Mesendoderm (in vitro differentiated cells): ENCODE measurements around the gene MMP19.

Source experiments
- DNase-seq: peaks from one replicate; pipeline ENCODE4 v3.0.0; 2013
- H2AK5ac ChIP-seq: 2 replicates; pipeline ENCODE4 v1.6.1; 2013; ENCODE audit warnings: low read length, inconsistent platforms
- H2BK120ac ChIP-seq: 2 replicates; pipeline ENCODE4 v1.6.1; 2013; ENCODE audit warnings: low read depth, mild to moderate bottlenecking, low read length, moderate library complexity, mixed read lengths
- H2BK15ac ChIP-seq: replicated peaks from 2 replicates; pipeline ENCODE4 v1.6.1; 2013; ENCODE audit warnings: low read depth, mild to moderate bottlenecking, moderate library complexity
- H2BK5ac ChIP-seq: 2 replicates; pipeline ENCODE4 v1.6.1; 2013; ENCODE audit warnings: low read length, inconsistent platforms
- H3K18ac ChIP-seq: 2 replicates; pipeline ENCODE4 v1.6.1; 2013; ENCODE audit warnings: mild to moderate bottlenecking, low read length, mixed read lengths
- H3K23ac ChIP-seq: one replicate; pipeline ENCODE4 v1.6.1; 2013; ENCODE audit warnings: low read length
- H3K27ac ChIP-seq: 2 replicates; pipeline ENCODE4 v1.5.1; 2013; ENCODE audit warnings: low read depth, mild to moderate bottlenecking, inconsistent platforms, low read length, moderate library complexity
- H3K27me3 ChIP-seq: 2 replicates; pipeline ENCODE4 v1.6.1; 2013; ENCODE audit warnings: low read length, control low read depth, mild to moderate bottlenecking, inconsistent platforms; ENCODE audit not compliant: insufficient read depth, poor library complexity
- H3K36me3 ChIP-seq: 2 replicates; pipeline ENCODE4 v1.6.1; 2013; ENCODE audit warnings: low read length, inconsistent platforms; ENCODE audit not compliant: control insufficient read depth, insufficient read depth
- H3K4ac ChIP-seq: one replicate; pipeline ENCODE4 v1.6.1; 2013; ENCODE audit warnings: low read depth, mild to moderate bottlenecking, low read length, moderate library complexity
- H3K4me1 ChIP-seq: 2 replicates; pipeline ENCODE4 v1.6.1; 2013; ENCODE audit warnings: low read depth, low read length, inconsistent platforms; ENCODE audit not compliant: control insufficient read depth
- H3K4me2 ChIP-seq: 2 replicates; pipeline ENCODE4 v1.6.1; 2013; ENCODE audit warnings: low read length
- H3K4me3 ChIP-seq: 2 replicates; pipeline ENCODE4 v1.5.1; 2013; ENCODE audit warnings: mild to moderate bottlenecking, low read length
- H3K56ac ChIP-seq: one replicate; pipeline ENCODE4 v1.6.1; 2013; ENCODE audit warnings: low read length
- H3K79me1 ChIP-seq: 2 replicates; pipeline ENCODE4 v1.6.1; 2013; ENCODE audit warnings: low read length, inconsistent platforms
- H3K79me2 ChIP-seq: 2 replicates; pipeline ENCODE4 v1.6.1; 2013; ENCODE audit warnings: mild to moderate bottlenecking, low read length; ENCODE audit not compliant: control insufficient read depth, insufficient read depth
- H3K9ac ChIP-seq: 2 replicates; pipeline ENCODE4 v1.6.1; 2013; ENCODE audit warnings: low read length, inconsistent platforms
- H4K5ac ChIP-seq: one replicate; pipeline ENCODE4 v1.6.1; 2013; ENCODE audit warnings: low read length
- H4K8ac ChIP-seq: one replicate; pipeline ENCODE4 v1.6.1; 2013; ENCODE audit warnings: low read depth, mild to moderate bottlenecking, control low read depth, low read length, moderate library complexity
- WGBS: extraction: QIAGEN DNeasy Blood & Tissue Kit; methylation state at CpG from one replicate; pipeline ENCODE4 v1.1.7; 2013; ENCODE audit warnings: low lambda C conversion rate, missing lambda C conversion rate; ENCODE audit not compliant: insufficient coverage; ENCODE audit errors: extremely low coverage; 5-methylcytosine and 5-hydroxymethylcytosine counted together

Gene MMP19

GRCh38 chr12:55827806-55828205 lies 14.9 kb downstream of the MMP19 start:
- no peaks in the 10 kb centered on the region for H3K36me3 ChIP-seq
- H4K5ac ChIP-seq, result no peak overlapping the region
- H3K79me1 ChIP-seq, result peaks cover 8% of the 10 kb centered on the region
- no peak overlapping the region for H3K18ac ChIP-seq
- no peaks in the 10 kb centered on the region for H3K27me3 ChIP-seq
- no peak overlapping the region for H3K27ac ChIP-seq
- no peak overlapping the region for H3K23ac ChIP-seq
- H4K8ac ChIP-seq, result no peak overlapping the region
- H3K4me1 ChIP-seq, result peaks cover 11% of the 10 kb centered on the region
- H3K79me2 ChIP-seq, result peaks cover 21% of the 10 kb centered on the region
- no peak overlapping the region for H3K4ac ChIP-seq
- DNase-seq, result no peak
- H2BK15ac ChIP-seq, result no peak overlapping the region
- no peak overlapping the region for H3K4me3 ChIP-seq
- no CpG with 5 or more reads among the region's 15 CpGs for WGBS
- H2BK5ac ChIP-seq, result no peak overlapping the region
- H3K9ac ChIP-seq, result peak overlapping the region; percentile 53
- H2AK5ac ChIP-seq, result no peak overlapping the region
- peak overlapping the region; percentile 30 for H3K56ac ChIP-seq
- H3K4me2 ChIP-seq, result no peak overlapping the region
- no peak overlapping the region for H2BK120ac ChIP-seq

GRCh38 chr12:55824726-55825125 lies 18.0 kb downstream of the MMP19 start:
- Histone ChIP-seq H3K36me3 (peaks cover 5% of the 10 kb centered on the region), H3K27ac (no peak overlapping the region)

GRCh38 chr12:55823419-55823818 lies 19.3 kb downstream of the MMP19 start:
- Histone ChIP-seq H3K4me1 (peaks cover 4% of the 10 kb centered on the region), H3K4me2 (no peak overlapping the region), H3K56ac (no peak overlapping the region), H3K9ac (no peak overlapping the region), H3K18ac (no peak overlapping the region), H2BK120ac (no peak overlapping the region), H3K36me3 (peaks cover 7% of the 10 kb centered on the region), H3K79me1 (peaks cover 14% of the 10 kb centered on the region), H3K27ac (no peak overlapping the region), H4K5ac (no peak overlapping the region), H2AK5ac (no peak overlapping the region), H4K8ac (no peak overlapping the region), H3K4ac (no peak overlapping the region), H2BK15ac (no peak overlapping the region), H3K27me3 (no peaks in the 10 kb centered on the region), H3K4me3 (no peak overlapping the region), H3K79me2 (peaks cover 26% of the 10 kb centered on the region), H3K23ac (no peak overlapping the region), H2BK5ac (no peak overlapping the region)
- no CpG with 5 or more reads among the region's 4 CpGs for WGBS
- DNase-seq, result no peak

More at GRCh38 chr12:55824726-55825125, 18.0 kb downstream of the MMP19 start:
- H4K5ac ChIP-seq, result no peak overlapping the region
- H3K4me2 ChIP-seq, result no peak overlapping the region
- H3K9ac ChIP-seq, result no peak overlapping the region
- no peak for DNase-seq
- no CpG with 5 or more reads among the region's 5 CpGs for WGBS
- no peak overlapping the region for H2BK120ac ChIP-seq
- no peak overlapping the region for H3K18ac ChIP-seq
- no peak overlapping the region for H2BK5ac ChIP-seq
- peaks cover 21% of the 10 kb centered on the region for H3K79me2 ChIP-seq
- H3K79me1 ChIP-seq, result peaks cover 10% of the 10 kb centered on the region
- H2AK5ac ChIP-seq, result no peak overlapping the region
- no peak overlapping the region for H2BK15ac ChIP-seq
- no peak overlapping the region for H3K4ac ChIP-seq
- no peak overlapping the region for H3K23ac ChIP-seq
- no peaks in the 10 kb centered on the region for H3K27me3 ChIP-seq
- H3K4me3 ChIP-seq, result no peak overlapping the region
- H3K56ac ChIP-seq, result no peak overlapping the region
- H4K8ac ChIP-seq, result no peak overlapping the region
- peaks cover 4% of the 10 kb centered on the region for H3K4me1 ChIP-seq

- WGBS, result no CpG with 5 or more reads among the region's 6 CpGs
- H2BK15ac ChIP-seq, result no peak overlapping the region
- peaks cover 3% of the 10 kb centered on the region for H3K4me1 ChIP-seq
- H2BK120ac ChIP-seq, result no peak overlapping the region
- DNase-seq, result peak; percentile 56
- H3K56ac ChIP-seq, result no peak overlapping the region
- no peak overlapping the region for H2AK5ac ChIP-seq
- no peak overlapping the region for H4K8ac ChIP-seq
- H3K4me3 ChIP-seq, result no peak overlapping the region
- no peak overlapping the region for H3K27ac ChIP-seq
- no peak overlapping the region for H3K23ac ChIP-seq
- no peak overlapping the region for H4K5ac ChIP-seq
- peaks cover 21% of the 10 kb centered on the region for H3K79me2 ChIP-seq
- H3K36me3 ChIP-seq, result peaks cover 7% of the 10 kb centered on the region
- no peak overlapping the region for H3K4me2 ChIP-seq
- no peak overlapping the region for H3K4ac ChIP-seq
- H3K79me1 ChIP-seq, result peaks cover 12% of the 10 kb centered on the region
- no peak overlapping the region for H2BK5ac ChIP-seq
- H3K9ac ChIP-seq, result no peak overlapping the region
- H3K18ac ChIP-seq, result no peak overlapping the region
- no peaks in the 10 kb centered on the region for H3K27me3 ChIP-seq
Observed at GRCh38 chr12:55822228-55822627, 20.5 kb downstream of the MMP19 start.

GRCh38 chr12:55820679-55821078 lies 22.1 kb downstream of the MMP19 start:
- Histone ChIP-seq H2BK120ac (no peak overlapping the region), H3K4ac (no peak overlapping the region), H3K4me2 (no peak overlapping the region), H2BK15ac (no peak overlapping the region), H3K79me1 (peaks cover 12% of the 10 kb centered on the region), H4K8ac (no peak overlapping the region), H4K5ac (no peak overlapping the region), H3K4me3 (no peak overlapping the region), H3K56ac (no peak overlapping the region), H3K18ac (no peak overlapping the region), H3K27ac (no peak overlapping the region), H3K79me2 (peaks cover 30% of the 10 kb centered on the region), H3K27me3 (no peaks in the 10 kb centered on the region), H2BK5ac (no peak overlapping the region), H3K36me3 (peaks cover 7% of the 10 kb centered on the region), H3K4me1 (peaks cover 6% of the 10 kb centered on the region), H3K9ac (no peak overlapping the region), H2AK5ac (no peak overlapping the region), H3K23ac (no peak overlapping the region)
- DNase-seq, result peak; percentile 45
- WGBS, result no CpG with 5 or more reads among the region's 1 CpG

DNA sequence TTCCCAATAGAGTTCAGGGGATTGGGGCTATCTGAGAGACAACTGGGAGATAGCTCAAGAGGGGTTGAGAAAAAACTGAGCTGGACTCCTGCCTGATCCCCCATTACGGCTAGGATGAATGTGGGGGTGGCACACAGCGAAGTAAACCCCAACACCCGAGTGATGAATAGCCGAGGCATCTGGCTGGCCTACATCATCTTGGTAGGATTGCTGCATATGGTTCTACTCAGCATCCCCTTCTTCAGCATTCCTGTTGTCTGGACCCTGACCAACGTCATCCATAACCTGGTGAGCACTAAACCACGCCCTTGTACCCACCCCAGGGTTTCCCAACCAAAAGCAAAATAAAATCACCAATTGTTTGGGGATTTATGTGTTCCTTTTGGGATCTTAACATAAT lies 23.9 kb downstream of the MMP19 start:
- WGBS, result no CpG with 5 or more reads among the region's 6 CpGs
- H3K23ac ChIP-seq, result no peak overlapping the region
- H2BK15ac ChIP-seq, result no peak overlapping the region
- H3K4me2 ChIP-seq, result peak overlapping the region; percentile 93
- no peak overlapping the region for H3K4me3 ChIP-seq
- H3K18ac ChIP-seq, result no peak overlapping the region
- no peak overlapping the region for H3K27ac ChIP-seq
- no peak overlapping the region for H2AK5ac ChIP-seq
- peaks cover 12% of the 10 kb centered on the region for H3K79me1 ChIP-seq
- no peak overlapping the region for H2BK120ac ChIP-seq
- peaks cover 4% of the 10 kb centered on the region for H3K4me1 ChIP-seq
- H4K8ac ChIP-seq, result no peak overlapping the region
- H3K27me3 ChIP-seq, result no peaks in the 10 kb centered on the region
- no peak overlapping the region for H2BK5ac ChIP-seq
- peak overlapping the region; percentile 95 for H3K56ac ChIP-seq
- H3K4ac ChIP-seq, result no peak overlapping the region
- peak overlapping the region; percentile 80 for H3K9ac ChIP-seq
- peaks cover 7% of the 10 kb centered on the region for H3K36me3 ChIP-seq
- no peak for DNase-seq
- H3K79me2 ChIP-seq, result peaks cover 45% of the 10 kb centered on the region
- no peak overlapping the region for H4K5ac ChIP-seq
